ENCODE results near the gene TM4SF5. TPM values are rescaled to one million over a fixed set of nuclear protein-coding genes. Genes with fewer than 3 reads are reported as not detected.

Gene TM4SF5
- polyA plus RNA-seq, 4 donors = 27.8 to 503 (median 282) TPM

- no peaks in the 10 kb centered on the region for H3K9me3 ChIP-seq (ENCODE audit: control insufficient read depth in 2 of 2, insufficient read depth in 1 of 2, low read depth in 1 of 2, low read length in 1 of 2)
- H3K4me3 ChIP-seq (ENCODE audit: low read depth in 1 of 3, low read length in 3 of 3) = no peak overlapping the region
- DNase-seq (no peak), FAIRE-seq (no peak)
- H3K4me1 ChIP-seq (ENCODE audit: control insufficient read depth in 3 of 3, insufficient read depth in 2 of 3, low read depth in 1 of 3, low read length in 2 of 3) = peaks cover 0 to 25% (median 3%) of the 10 kb centered on the region in 3 donors
- 80 to 87% (median 82%) methylated on average over 10 of the region's 10 CpGs for WGBS, 3 donors
- H3K27ac ChIP-seq (ENCODE audit: low read depth in 1 of 3, low read length in 2 of 3) = no peak overlapping the region
- H3K27me3 ChIP-seq (ENCODE audit: control insufficient read depth in 3 of 3, insufficient read depth in 3 of 3, low read length in 3 of 3) = peaks cover 0 to 54% (median 3%) of the 10 kb centered on the region in 3 donors
- H3K36me3 ChIP-seq (ENCODE audit: control insufficient read depth in 3 of 3, insufficient read depth in 2 of 3, low read depth in 1 of 3, low read length in 3 of 3) = peaks cover 0 to 7% (median 0%) of the 10 kb centered on the region in 3 donors
These were observed 29.1 kb upstream of the TM4SF5 start for GRCh38 chr17:4742629-4743028.

- H3K27ac ChIP-seq (ENCODE audit: low read depth in 1 of 3, low read length in 2 of 3) = no peak overlapping the region
- FAIRE-seq (no peak), DNase-seq (no peak)
- H3K4me3 ChIP-seq (ENCODE audit: low read depth in 1 of 3, low read length in 3 of 3) = no peak overlapping the region
- no peaks in the 10 kb centered on the region for H3K9me3 ChIP-seq (ENCODE audit: control insufficient read depth in 2 of 2, insufficient read depth in 1 of 2, low read depth in 1 of 2, low read length in 1 of 2)
- peaks cover 0 to 7% (median 0%) of the 10 kb centered on the region in 3 donors for H3K36me3 ChIP-seq (ENCODE audit: control insufficient read depth in 3 of 3, insufficient read depth in 2 of 3, low read depth in 1 of 3, low read length in 3 of 3)
- H3K27me3 ChIP-seq (ENCODE audit: control insufficient read depth in 3 of 3, insufficient read depth in 3 of 3, low read length in 3 of 3) = peaks cover 0 to 52% (median 3%) of the 10 kb centered on the region in 3 donors
- peaks cover 0 to 22% (median 3%) of the 10 kb centered on the region in 3 donors for H3K4me1 ChIP-seq (ENCODE audit: control insufficient read depth in 3 of 3, insufficient read depth in 2 of 3, low read depth in 1 of 3, low read length in 2 of 3)
- 93 to 96% (median 94%) methylated on average over 8 of the region's 8 CpGs for WGBS, 3 donors
These were observed 28.5 kb upstream of the TM4SF5 start for GRCh38 chr17:4743216-4743615.

GRCh38 chr17:4743898-4744297, 27.8 kb upstream of the TM4SF5 start:
- H3K4me1 ChIP-seq (ENCODE audit: control insufficient read depth in 3 of 3, insufficient read depth in 2 of 3, low read depth in 1 of 3, low read length in 2 of 3) = peaks cover 0 to 17% (median 3%) of the 10 kb centered on the region in 3 donors
- 86 to 93% (median 89%) methylated on average over 8 to 9 of the region's 9 CpGs for WGBS, 3 donors
- H3K36me3 ChIP-seq (ENCODE audit: control insufficient read depth in 3 of 3, insufficient read depth in 2 of 3, low read depth in 1 of 3, low read length in 3 of 3) = peaks cover 0 to 7% (median 0%) of the 10 kb centered on the region in 3 donors

GRCh38 chr17:4744999-4745969, 26.4 kb upstream of the TM4SF5 start:
- no peak for FAIRE-seq
- Histone ChIP-seq H3K9me3 (ENCODE audit: control insufficient read depth in 2 of 2, insufficient read depth in 1 of 2, low read depth in 1 of 2, low read length in 1 of 2) (no peaks in the 10 kb centered on the region), H3K4me3 (ENCODE audit: low read depth in 1 of 3, low read length in 3 of 3) (peak overlapping the region in 1 of 3 donors; percentile 13), H3K4me1 (ENCODE audit: control insufficient read depth in 3 of 3, insufficient read depth in 2 of 3, low read depth in 1 of 3, low read length in 2 of 3) (peaks cover 0 to 9% (median 3%) of the 10 kb centered on the region in 3 donors), H3K36me3 (ENCODE audit: control insufficient read depth in 3 of 3, insufficient read depth in 2 of 3, low read depth in 1 of 3, low read length in 3 of 3) (peaks cover 0 to 7% (median 0%) of the 10 kb centered on the region in 3 donors), H3K27me3 (ENCODE audit: control insufficient read depth in 3 of 3, insufficient read depth in 3 of 3, low read length in 3 of 3) (peaks cover 0 to 42% (median 3%) of the 10 kb centered on the region in 3 donors), H3K27ac (ENCODE audit: low read depth in 1 of 3, low read length in 2 of 3) (no peak overlapping the region)
- peak in 1 of 2 donors; percentile 38 for DNase-seq
- WGBS, 3 donors = 13 to 26% (median 18%) methylated on average over 46 to 51 of the region's 51 CpGs

More at GRCh38 chr17:4743898-4744297, 27.8 kb upstream of the TM4SF5 start:
- no peak for DNase-seq
- no peak for FAIRE-seq
- Histone ChIP-seq H3K27ac (ENCODE audit: low read depth in 1 of 3, low read length in 2 of 3) (no peak overlapping the region), H3K27me3 (ENCODE audit: control insufficient read depth in 3 of 3, insufficient read depth in 3 of 3, low read length in 3 of 3) (peaks cover 0 to 47% (median 3%) of the 10 kb centered on the region in 3 donors), H3K9me3 (ENCODE audit: control insufficient read depth in 2 of 2, insufficient read depth in 1 of 2, low read depth in 1 of 2, low read length in 1 of 2) (no peaks in the 10 kb centered on the region), H3K4me3 (ENCODE audit: low read depth in 1 of 3, low read length in 3 of 3) (no peak overlapping the region)

GRCh38 chr17:4747847-4748246, 23.8 kb upstream of the TM4SF5 start:
- 41 to 65% (median 46%) methylated on average over 5 of the region's 5 CpGs for WGBS, 3 donors
- H3K27ac ChIP-seq (ENCODE audit: low read depth in 1 of 3, low read length in 2 of 3) = no peak overlapping the region
- FAIRE-seq (no peak), DNase-seq (no peak)
- peaks cover 0 to 9% (median 3%) of the 10 kb centered on the region in 3 donors for H3K4me1 ChIP-seq (ENCODE audit: control insufficient read depth in 3 of 3, insufficient read depth in 2 of 3, low read depth in 1 of 3, low read length in 2 of 3)
- H3K36me3 ChIP-seq (ENCODE audit: control insufficient read depth in 3 of 3, insufficient read depth in 2 of 3, low read depth in 1 of 3, low read length in 3 of 3) = peaks cover 0 to 4% (median 0%) of the 10 kb centered on the region in 3 donors
- peaks cover 0 to 36% (median 3%) of the 10 kb centered on the region in 3 donors for H3K27me3 ChIP-seq (ENCODE audit: control insufficient read depth in 3 of 3, insufficient read depth in 3 of 3, low read length in 3 of 3)
- no peaks in the 10 kb centered on the region for H3K9me3 ChIP-seq (ENCODE audit: control insufficient read depth in 2 of 2, insufficient read depth in 1 of 2, low read depth in 1 of 2, low read length in 1 of 2)
- no peak overlapping the region for H3K4me3 ChIP-seq (ENCODE audit: low read depth in 1 of 3, low read length in 3 of 3)

- no peak for FAIRE-seq
- DNase-seq = no peak
These were observed 23.0 kb upstream of the TM4SF5 start for GRCh38 chr17:4748686-4749085.

GRCh38 chr17:4750606-4751005, 21.1 kb upstream of the TM4SF5 start:
- Histone ChIP-seq H3K27ac (ENCODE audit: low read depth in 1 of 3, low read length in 2 of 3) (no peak overlapping the region), H3K36me3 (ENCODE audit: control insufficient read depth in 3 of 3, insufficient read depth in 2 of 3, low read depth in 1 of 3, low read length in 3 of 3) (no peaks in the 10 kb centered on the region), H3K4me1 (ENCODE audit: control insufficient read depth in 3 of 3, insufficient read depth in 2 of 3, low read depth in 1 of 3, low read length in 2 of 3) (no peaks in the 10 kb centered on the region), H3K27me3 (ENCODE audit: control insufficient read depth in 3 of 3, insufficient read depth in 3 of 3, low read length in 3 of 3) (peaks cover 0 to 20% (median 6%) of the 10 kb centered on the region in 3 donors), H3K4me3 (ENCODE audit: low read depth in 1 of 3, low read length in 3 of 3) (no peak overlapping the region), H3K9me3 (ENCODE audit: control insufficient read depth in 2 of 2, insufficient read depth in 1 of 2, low read depth in 1 of 2, low read length in 1 of 2) (no peaks in the 10 kb centered on the region)
- no peak for FAIRE-seq
- DNase-seq = no peak
- WGBS, 3 donors = 37 to 50% (median 41%) methylated on average over 3 of the region's 3 CpGs

More at GRCh38 chr17:4748686-4749085, 23.0 kb upstream of the TM4SF5 start:
- Histone ChIP-seq H3K4me3 (ENCODE audit: low read depth in 1 of 3, low read length in 3 of 3) (no peak overlapping the region), H3K27me3 (ENCODE audit: control insufficient read depth in 3 of 3, insufficient read depth in 3 of 3, low read length in 3 of 3) (peaks cover 0 to 31% (median 3%) of the 10 kb centered on the region in 3 donors), H3K36me3 (ENCODE audit: control insufficient read depth in 3 of 3, insufficient read depth in 2 of 3, low read depth in 1 of 3, low read length in 3 of 3) (peaks cover 0 to 4% (median 0%) of the 10 kb centered on the region in 3 donors), H3K27ac (ENCODE audit: low read depth in 1 of 3, low read length in 2 of 3) (no peak overlapping the region), H3K9me3 (ENCODE audit: control insufficient read depth in 2 of 2, insufficient read depth in 1 of 2, low read depth in 1 of 2, low read length in 1 of 2) (no peaks in the 10 kb centered on the region), H3K4me1 (ENCODE audit: control insufficient read depth in 3 of 3, insufficient read depth in 2 of 3, low read depth in 1 of 3, low read length in 2 of 3) (peaks cover 0 to 9% (median 3%) of the 10 kb centered on the region in 3 donors)
- WGBS, 3 donors = 53 to 74% (median 65%) methylated on average over 4 of the region's 4 CpGs

GRCh38 chr17:4751932-4752331, 19.8 kb upstream of the TM4SF5 start:
- Histone ChIP-seq H3K27me3 (ENCODE audit: control insufficient read depth in 3 of 3, insufficient read depth in 3 of 3, low read length in 3 of 3) (peaks cover 0 to 10% (median 6%) of the 10 kb centered on the region in 3 donors), H3K27ac (ENCODE audit: low read depth in 1 of 3, low read length in 2 of 3) (no peak overlapping the region), H3K9me3 (ENCODE audit: control insufficient read depth in 2 of 2, insufficient read depth in 1 of 2, low read depth in 1 of 2, low read length in 1 of 2) (no peaks in the 10 kb centered on the region), H3K36me3 (ENCODE audit: control insufficient read depth in 3 of 3, insufficient read depth in 2 of 3, low read depth in 1 of 3, low read length in 3 of 3) (no peaks in the 10 kb centered on the region), H3K4me1 (ENCODE audit: control insufficient read depth in 3 of 3, insufficient read depth in 2 of 3, low read depth in 1 of 3, low read length in 2 of 3) (no peaks in the 10 kb centered on the region), H3K4me3 (ENCODE audit: low read depth in 1 of 3, low read length in 3 of 3) (no peak overlapping the region)
- no peak for FAIRE-seq
- WGBS, 3 donors = 64 to 75% (median 68%) methylated on average over 5 of the region's 5 CpGs
- DNase-seq = no peak

Measured in small intestine (tissue), 7 donors.